K562 (cell line): ENCODE measurements around the gene CXXC1. TPM values are rescaled to one million over a fixed set of nuclear protein-coding genes. Genes with fewer than 3 reads are reported as not detected.

Source experiments
- ARID2 ChIP-seq: fragments of 450-650 bp; IDR thresholded peaks from 2 replicates; pipeline ENCODE4 v1.6.1; 2017; ENCODE audit warnings: antibody characterized with exemption, mild to moderate bottlenecking
- ATF7 ChIP-seq: fragments of 450-650 bp; IDR thresholded peaks from 2 replicates; pipeline ENCODE4 v1.7.1; 2014; ENCODE audit warnings: mild to moderate bottlenecking, moderate library complexity
- BACH1 ChIP-seq: fragments of 200-800 bp; sonication (Bioruptor generic); IDR thresholded peaks from 2 replicates; pipeline ENCODE4 v1.6.1; 2016; ENCODE audit warnings: missing genetic modification characterization, missing compliant biosample characterization
- CEBPG ChIP-seq, 3 experiments: fragments of 200-800 bp in 1 of 3; sonication (Bioruptor generic) in 1 of 3; sonication (generic) in 1 of 3; formaldehyde crosslinking in 1 of 3; IDR thresholded peaks in 2 of 3; conservative IDR thresholded peaks in 1 of 3; 2 replicates each; pipeline versions ENCODE4 v1.6.1 to v1.8.0; 2016 to 2022; ENCODE audit warnings: missing compliant biosample characterization in 2 of 3, missing genetic modification characterization in 2 of 3, mild to moderate bottlenecking in 1 of 3, missing genetic modification reagents in 1 of 3
- CSDE1 ChIP-seq, 2 experiments: fragments of 450-650 bp; IDR thresholded peaks; 2 replicates each; pipeline ENCODE4 v1.6.1; 2016; ENCODE audit warnings: mild to moderate bottlenecking in 1 of 2
- RAD21 ChIP-seq, 2 experiments: fragments of 250-450 bp in 1 of 2; fragments of 450-650 bp in 1 of 2; sonication (Bioruptor Pico) in 1 of 2; formaldehyde crosslinking in 1 of 2; IDR thresholded peaks in 1 of 2; conservative IDR thresholded peaks in 1 of 2; 2 replicates each; pipeline versions ENCODE4 v1.4.0 to v1.8.0; 2020 to 2022; ENCODE audit warnings: mild to moderate bottlenecking in 2 of 2, moderate library complexity in 1 of 2
- RHOXF2B ChIP-seq: fragments of 250-450 bp; sonication (Bioruptor Pico); conservative IDR thresholded peaks from 2 replicates; pipeline ENCODE4 v1.5.1; 2021
- SRSF3 ChIP-seq: fragments of 200-400 bp; formaldehyde crosslinking; IDR thresholded peaks from 2 replicates; pipeline ENCODE4 v1.6.1; 2016; ENCODE audit warnings: mild to moderate bottlenecking, low read length, moderate library complexity; ENCODE audit not compliant: insufficient read depth
- XRCC5 ChIP-seq: fragments of 200-400 bp; formaldehyde crosslinking; IDR thresholded peaks from 2 replicates; pipeline ENCODE4 v1.6.1; 2017; ENCODE audit warnings: low read depth, mild to moderate bottlenecking, low read length
- ZKSCAN1 ChIP-seq: fragments of 150-350 bp; IDR thresholded peaks from 2 replicates; pipeline ENCODE4 v1.6.1; 2016; ENCODE audit warnings: low read depth, low read length
- ZNF175 ChIP-seq: fragments of 200-800 bp; sonication (Bioruptor generic); IDR thresholded peaks from 2 replicates; pipeline ENCODE4 v1.6.1; 2016; ENCODE audit warnings: low read depth, mild to moderate bottlenecking, missing genetic modification characterization, missing compliant biosample characterization
- polyA plus RNA-seq, 8 experiments: library from polyadenylated mRNA; depleted of rRNA in 4 of 8; stranded (reverse) in 5 of 8; unstranded in 3 of 8; fragments of >200 nt; fragmentation: Nextera tagmentation in 2 of 8; fragmentation: Illumina TruSeq in 1 of 8; extraction: Ambion mirVana in 2 of 8; extraction: Trizol in 1 of 8; gene quantifications; 2 replicates each; pipeline versions ENCODE4 v1.2.1 to v1.2.3, GENCODE V29; 2011 to 2014; ENCODE audit warnings: inconsistent platforms in 1 of 8, missing spikeins in 1 of 8
- total RNA-seq, 7 experiments: library from RNA; depleted of rRNA in 6 of 7; stranded (reverse); fragments of >200 nt in 6 of 7; fragmentation: Illumina TruSeq in 2 of 7; extraction: Trizol in 2 of 7; gene quantifications; 2 replicates each; pipeline versions ENCODE4 v1.2.1 to v1.2.3, GENCODE V29; 2011 to 2021; ENCODE audit warnings: low replicate concordance in 1 of 7
- TF ChIP-seq, protein P1 (sequence below): fragments of 250-450 bp; sonication (Bioruptor Pico); IDR thresholded peaks from 2 replicates; pipeline ENCODE4 v1.8.0; 2021; ENCODE audit warnings: moderate library complexity, mild to moderate bottlenecking, inconsistent platforms
- TF ChIP-seq, protein P2 (sequence below): fragments of 250-450 bp; sonication (Bioruptor Pico); IDR thresholded peaks from 2 replicates; pipeline ENCODE4 v1.4.0; 2020
- TF ChIP-seq, protein P3 (sequence below): sonication (generic); formaldehyde crosslinking; IDR thresholded peaks from 2 replicates; pipeline ENCODE4 v1.8.0; 2022; ENCODE audit warnings: missing genetic modification reagents, mild to moderate bottlenecking, moderate library complexity, borderline replicate concordance
- TF ChIP-seq, protein P4 (sequence below): fragments of 450-650 bp; formaldehyde crosslinking; IDR thresholded peaks from 2 replicates; pipeline ENCODE4 v1.4.0; 2020; ENCODE audit warnings: mild to moderate bottlenecking, moderate library complexity

The CXXC1 gene
- total and polyA plus RNA-seq, 9 of the 15 experiments (the other 6 are each of a cell fraction or from before 2014, with no cell fraction given), result 3.4 to 81.0 (median 34.1) TPM

DNA sequence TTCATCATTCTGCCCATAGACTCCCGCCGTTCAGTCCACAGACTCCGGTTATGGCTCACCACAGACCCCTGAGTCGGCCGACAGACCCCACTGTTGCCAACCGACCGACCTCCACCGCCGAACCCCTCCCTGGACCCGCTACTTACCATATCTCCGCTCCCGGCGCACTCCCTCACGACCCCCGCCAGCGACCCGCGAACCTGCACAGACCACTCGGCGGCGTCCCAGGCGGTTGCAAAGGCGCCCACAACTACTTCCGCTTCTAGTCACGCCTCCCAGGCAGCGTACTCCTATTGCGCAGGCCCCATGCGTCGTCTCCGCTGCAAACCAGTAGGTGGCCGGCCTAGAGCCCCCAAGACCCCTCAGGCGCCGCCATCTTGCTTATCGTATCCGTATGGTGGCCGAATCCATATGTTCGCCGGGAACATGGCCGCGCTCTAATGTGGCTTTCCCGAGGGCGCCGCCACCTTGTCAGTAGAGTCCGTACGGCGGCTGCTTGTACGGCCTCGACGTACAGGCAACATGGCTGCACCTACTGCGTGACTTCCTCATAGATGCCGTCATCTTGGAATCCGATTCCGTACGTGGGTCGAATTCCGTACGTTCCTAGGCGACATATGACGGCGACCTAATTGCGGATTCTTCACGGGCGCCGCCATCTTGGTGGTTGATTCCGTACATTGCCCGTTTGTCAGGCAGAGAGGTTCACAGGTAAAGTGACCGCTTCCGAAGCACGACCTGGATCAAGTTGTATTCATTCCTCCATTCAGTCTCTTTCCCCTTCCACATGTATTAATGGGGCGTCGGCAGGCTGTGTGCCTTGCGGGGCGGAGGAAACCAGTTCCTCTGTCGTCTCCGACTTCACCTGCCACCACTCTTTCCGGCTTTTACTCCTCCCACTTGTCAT, at the start of gene CXXC1 (continued):
- peak; percentile 95 for TF ChIP-seq ZKSCAN1
- TF ChIP-seq, protein P1, sequence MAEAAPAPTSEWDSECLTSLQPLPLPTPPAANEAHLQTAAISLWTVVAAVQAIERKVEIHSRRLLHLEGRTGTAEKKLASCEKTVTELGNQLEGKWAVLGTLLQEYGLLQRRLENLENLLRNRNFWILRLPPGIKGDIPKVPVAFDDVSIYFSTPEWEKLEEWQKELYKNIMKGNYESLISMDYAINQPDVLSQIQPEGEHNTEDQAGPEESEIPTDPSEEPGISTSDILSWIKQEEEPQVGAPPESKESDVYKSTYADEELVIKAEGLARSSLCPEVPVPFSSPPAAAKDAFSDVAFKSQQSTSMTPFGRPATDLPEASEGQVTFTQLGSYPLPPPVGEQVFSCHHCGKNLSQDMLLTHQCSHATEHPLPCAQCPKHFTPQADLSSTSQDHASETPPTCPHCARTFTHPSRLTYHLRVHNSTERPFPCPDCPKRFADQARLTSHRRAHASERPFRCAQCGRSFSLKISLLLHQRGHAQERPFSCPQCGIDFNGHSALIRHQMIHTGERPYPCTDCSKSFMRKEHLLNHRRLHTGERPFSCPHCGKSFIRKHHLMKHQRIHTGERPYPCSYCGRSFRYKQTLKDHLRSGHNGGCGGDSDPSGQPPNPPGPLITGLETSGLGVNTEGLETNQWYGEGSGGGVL (CRISPR knock-in tag), result no peak
- TF ChIP-seq ARID2, result peak; percentile 54; the same call in 1 of the 2 replicates
- TF ChIP-seq RAD21 (CRISPR knock-in tag; conservative IDR thresholded peaks at IDR 0.05 in 1 of 2, IDR thresholded peaks at IDR 0.05 in 1 of 2), result peak in 1 of 2 experiments; percentile 34; a peak in 3 of 4 replicates
- TF ChIP-seq, protein P2, sequence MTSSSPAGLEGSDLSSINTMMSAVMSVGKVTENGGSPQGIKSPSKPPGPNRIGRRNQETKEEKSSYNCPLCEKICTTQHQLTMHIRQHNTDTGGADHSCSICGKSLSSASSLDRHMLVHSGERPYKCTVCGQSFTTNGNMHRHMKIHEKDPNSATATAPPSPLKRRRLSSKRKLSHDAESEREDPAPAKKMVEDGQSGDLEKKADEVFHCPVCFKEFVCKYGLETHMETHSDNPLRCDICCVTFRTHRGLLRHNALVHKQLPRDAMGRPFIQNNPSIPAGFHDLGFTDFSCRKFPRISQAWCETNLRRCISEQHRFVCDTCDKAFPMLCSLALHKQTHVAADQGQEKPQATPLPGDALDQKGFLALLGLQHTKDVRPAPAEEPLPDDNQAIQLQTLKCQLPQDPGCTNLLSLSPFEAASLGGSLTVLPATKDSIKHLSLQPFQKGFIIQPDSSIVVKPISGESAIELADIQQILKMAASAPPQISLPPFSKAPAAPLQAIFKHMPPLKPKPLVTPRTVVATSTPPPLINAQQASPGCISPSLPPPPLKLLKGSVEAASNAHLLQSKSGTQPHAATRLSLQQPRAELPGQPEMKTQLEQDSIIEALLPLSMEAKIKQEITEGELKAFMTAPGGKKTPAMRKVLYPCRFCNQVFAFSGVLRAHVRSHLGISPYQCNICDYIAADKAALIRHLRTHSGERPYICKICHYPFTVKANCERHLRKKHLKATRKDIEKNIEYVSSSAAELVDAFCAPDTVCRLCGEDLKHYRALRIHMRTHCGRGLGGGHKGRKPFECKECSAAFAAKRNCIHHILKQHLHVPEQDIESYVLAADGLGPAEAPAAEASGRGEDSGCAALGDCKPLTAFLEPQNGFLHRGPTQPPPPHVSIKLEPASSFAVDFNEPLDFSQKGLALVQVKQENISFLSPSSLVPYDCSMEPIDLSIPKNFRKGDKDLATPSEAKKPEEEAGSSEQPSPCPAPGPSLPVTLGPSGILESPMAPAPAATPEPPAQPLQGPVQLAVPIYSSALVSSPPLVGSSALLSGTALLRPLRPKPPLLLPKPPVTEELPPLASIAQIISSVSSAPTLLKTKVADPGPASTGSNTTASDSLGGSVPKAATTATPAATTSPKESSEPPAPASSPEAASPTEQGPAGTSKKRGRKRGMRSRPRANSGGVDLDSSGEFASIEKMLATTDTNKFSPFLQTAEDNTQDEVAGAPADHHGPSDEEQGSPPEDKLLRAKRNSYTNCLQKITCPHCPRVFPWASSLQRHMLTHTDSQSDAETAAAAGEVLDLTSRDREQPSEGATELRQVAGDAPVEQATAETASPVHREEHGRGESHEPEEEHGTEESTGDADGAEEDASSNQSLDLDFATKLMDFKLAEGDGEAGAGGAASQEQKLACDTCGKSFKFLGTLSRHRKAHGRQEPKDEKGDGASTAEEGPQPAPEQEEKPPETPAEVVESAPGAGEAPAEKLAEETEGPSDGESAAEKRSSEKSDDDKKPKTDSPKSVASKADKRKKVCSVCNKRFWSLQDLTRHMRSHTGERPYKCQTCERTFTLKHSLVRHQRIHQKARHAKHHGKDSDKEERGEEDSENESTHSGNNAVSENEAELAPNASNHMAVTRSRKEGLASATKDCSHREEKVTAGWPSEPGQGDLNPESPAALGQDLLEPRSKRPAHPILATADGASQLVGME, result no peak
- TF ChIP-seq, protein P3, sequence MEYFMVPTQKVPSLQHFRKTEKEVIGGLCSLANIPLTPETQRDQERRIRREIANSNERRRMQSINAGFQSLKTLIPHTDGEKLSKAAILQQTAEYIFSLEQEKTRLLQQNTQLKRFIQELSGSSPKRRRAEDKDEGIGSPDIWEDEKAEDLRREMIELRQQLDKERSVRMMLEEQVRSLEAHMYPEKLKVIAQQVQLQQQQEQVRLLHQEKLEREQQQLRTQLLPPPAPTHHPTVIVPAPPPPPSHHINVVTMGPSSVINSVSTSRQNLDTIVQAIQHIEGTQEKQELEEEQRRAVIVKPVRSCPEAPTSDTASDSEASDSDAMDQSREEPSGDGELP (CRISPR knock-in tag), result peak; percentile 96
- peak; percentile 62; the same call in 1 of the 2 replicates for TF ChIP-seq CEBPG (CRISPR knock-in tag; IDR thresholded peaks at IDR 0.05)
- 0 out of 4 replicates have a peak, but pooled peaks of 1 of the 2 experiments have one; percentile 11 for TF ChIP-seq CEBPG (tag; conservative IDR thresholded peaks at IDR 0.05 in 1 of 2, IDR thresholded peaks at IDR 0.05 in 1 of 2)
- peak; percentile 92; the same call in 1 of the 2 replicates for TF ChIP-seq BACH1
- TF ChIP-seq CSDE1 (IDR thresholded peaks at IDR 0.05), result peak in 1 of 2 experiments; percentile 100; a peak in 2 of 4 replicates
- peak; percentile 97 for TF ChIP-seq ZNF175 (CRISPR knock-in tag)
- TF ChIP-seq, protein P4, sequence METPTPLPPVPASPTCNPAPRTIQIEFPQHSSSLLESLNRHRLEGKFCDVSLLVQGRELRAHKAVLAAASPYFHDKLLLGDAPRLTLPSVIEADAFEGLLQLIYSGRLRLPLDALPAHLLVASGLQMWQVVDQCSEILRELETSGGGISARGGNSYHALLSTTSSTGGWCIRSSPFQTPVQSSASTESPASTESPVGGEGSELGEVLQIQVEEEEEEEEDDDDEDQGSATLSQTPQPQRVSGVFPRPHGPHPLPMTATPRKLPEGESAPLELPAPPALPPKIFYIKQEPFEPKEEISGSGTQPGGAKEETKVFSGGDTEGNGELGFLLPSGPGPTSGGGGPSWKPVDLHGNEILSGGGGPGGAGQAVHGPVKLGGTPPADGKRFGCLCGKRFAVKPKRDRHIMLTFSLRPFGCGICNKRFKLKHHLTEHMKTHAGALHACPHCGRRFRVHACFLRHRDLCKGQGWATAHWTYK, result peak; percentile 89
- no peak for TF ChIP-seq RHOXF2B (CRISPR knock-in tag)
- peak; percentile 76; the same call in 1 of the 2 replicates for TF ChIP-seq ATF7
- no peak for TF ChIP-seq SRSF3
- peak; percentile 81; the same call in 1 of the 2 replicates for TF ChIP-seq XRCC5
